Upper lobe of left lung (tissue), 6 donors: Measurements from ENCODE around the gene CCDC171. TPM values are rescaled to one million over a fixed set of nuclear protein-coding genes. Genes with fewer than 3 reads are reported as not detected.

Experiments
- ATAC-seq, 2 donors: fragments of 200-7000 bp; cut with Tn5 transposase; one replicate each; pipeline ENCODE4 v1.9.1; 2022; ENCODE audit warnings: mild to moderate bottlenecking in 2 of 2, moderate library complexity in 2 of 2; ENCODE audit not compliant: low FRiP score in 2 of 2
- DNase-seq, 2 donors: peaks; one replicate each; pipeline ENCODE4 v3.0.0-alpha.2; 2019 to 2020
- H3K27ac ChIP-seq, 4 donors: fragments of 200-600 bp; sonication (generic); one replicate each; pipeline ENCODE4 v1.5.1; 2016 to 2019
- H3K27me3 ChIP-seq, 4 donors: fragments of 200-600 bp; sonication (generic); one replicate each; pipeline ENCODE4 v1.5.1; 2017 to 2019
- H3K36me3 ChIP-seq, 4 donors: fragments of 200-600 bp; sonication (generic); one replicate each; pipeline ENCODE4 v1.5.1; 2016 to 2019
- H3K4me1 ChIP-seq, 4 donors: fragments of 200-600 bp; sonication (generic); one replicate each; pipeline ENCODE4 v1.5.1; 2018 to 2019
- H3K4me3 ChIP-seq, 4 donors: fragments of 200-600 bp; sonication (generic); one replicate each; pipeline ENCODE4 v1.5.1; 2017 to 2019; ENCODE audit warnings: mild to moderate bottlenecking in 2 of 4, moderate library complexity in 1 of 4
- H3K9me3 ChIP-seq, 4 donors: fragments of 200-600 bp; sonication (generic); one replicate each; pipeline ENCODE4 v1.5.1; 2018 to 2019
- CTCF ChIP-seq, 6 experiments: fragments of 450-650 bp in 4 of 6; fragments of 200-600 bp in 2 of 6; sonication (generic) in 2 of 6; IDR thresholded peaks; one replicate each; pipeline ENCODE4 v1.5.1; 2016 to 2019; ENCODE audit warnings: antibody characterized with exemption in 6 of 6
- EP300 ChIP-seq, 4 donors: sonication (generic); formaldehyde crosslinking; IDR thresholded peaks; one replicate each; pipeline ENCODE4 v1.5.1; 2017; ENCODE audit warnings: antibody characterized with exemption in 4 of 4, control low read depth in 2 of 4
- POLR2A ChIP-seq, 4 donors: fragments of 450-650 bp; IDR thresholded peaks; one replicate each; pipeline ENCODE4 v1.5.1; 2016 to 2017; ENCODE audit warnings: antibody characterized with exemption in 4 of 4, mild to moderate bottlenecking in 2 of 4
- POLR2AphosphoS5 ChIP-seq, 2 donors: sonication (generic); formaldehyde crosslinking; IDR thresholded peaks; one replicate each; pipeline ENCODE4 v1.5.1; 2017; ENCODE audit warnings: antibody characterized with exemption in 2 of 2
- WGBS, 2 donors: methylation state at CpG; one replicate each; pipeline ENCODE4 v1.1.5; 2017 to 2018; 5-methylcytosine and 5-hydroxymethylcytosine counted together
- total RNA-seq, 6 donors: library from RNA; depleted of rRNA in 4 of 6; stranded (reverse); fragments of >200 nt in 4 of 6; gene quantifications; one replicate each; pipeline versions ENCODE4 v1.1.0 to v1.2.1, GENCODE V29; 2016 to 2021
- donor health status: DM: no; HTN: no; CAD: no; lungs with moderate emphysema.
- donor health status: DM: no; HTN: yes; CAD: no; lungs with severe emphysema.

CCDC171 gene
- total RNA-seq, 6 donors from 2014 or later: 2.4 to 16.8 (median 6.6) TPM

DNA sequence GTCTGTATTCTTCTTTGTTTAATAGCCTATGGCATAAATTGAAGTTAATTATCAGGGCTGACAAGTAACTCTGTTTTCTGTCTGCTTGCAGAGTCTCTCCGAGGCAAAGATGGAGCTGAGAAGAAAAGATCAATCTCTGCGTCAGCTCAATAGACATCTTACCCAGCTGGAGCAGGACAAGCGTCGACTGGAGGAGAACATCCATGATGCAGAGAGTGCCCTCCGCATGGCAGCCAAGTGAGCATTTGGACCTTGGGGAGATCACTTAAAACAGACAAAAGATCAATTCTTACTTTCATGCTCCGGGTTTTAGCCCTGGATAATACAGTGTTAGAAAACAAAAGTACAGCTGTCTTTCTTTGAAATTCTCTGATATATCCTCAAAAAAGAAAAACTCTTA, 293.8 kb downstream of the CCDC171 start:
- Histone ChIP-seq H3K27me3 (no peaks in the 10 kb centered on the region), H3K36me3 (no peaks in the 10 kb centered on the region), H3K27ac (no peak overlapping the region), H3K9me3 (no peaks in the 10 kb centered on the region), H3K4me1 (no peaks in the 10 kb centered on the region), H3K4me3 (no peak overlapping the region)
- ATAC-seq: no peak
- 90 to 91% methylated on average over 6 of the region's 6 CpGs for WGBS, 2 donors
- TF ChIP-seq POLR2AphosphoS5 (IDR thresholded peaks at IDR 0.05) (no peak), POLR2A (IDR thresholded peaks at IDR 0.05) (no peak), EP300 (IDR thresholded peaks at IDR 0.05) (no peak)
- no peak for DNase-seq

DNA sequence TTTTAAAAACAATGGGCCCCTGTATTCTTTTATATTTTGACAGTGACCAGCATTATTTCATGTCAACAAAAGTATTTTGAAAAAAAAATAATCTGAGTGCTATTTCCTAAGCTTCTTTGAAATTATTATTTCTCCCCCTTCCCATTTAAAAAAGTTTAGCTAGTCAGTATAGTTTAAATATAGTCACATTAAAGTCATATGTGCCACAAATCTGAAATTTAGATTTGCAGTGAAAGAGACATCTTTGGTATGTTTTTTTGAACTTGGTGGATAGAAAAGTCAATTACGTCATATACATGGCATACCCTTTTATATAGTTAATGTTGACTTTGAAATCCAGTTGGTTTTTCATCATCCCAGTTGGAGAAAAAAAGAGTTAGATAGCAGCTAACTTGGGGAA, 297.0 kb downstream of the CCDC171 start:
- DNase-seq: no peak
- no peak overlapping the region for H3K27ac ChIP-seq
- WGBS, 2 donors: 91 to 92% methylated on average over 1 of the region's 1 CpG
- no peaks in the 10 kb centered on the region for H3K9me3 ChIP-seq
- TF ChIP-seq POLR2A (IDR thresholded peaks at IDR 0.05) (no peak), EP300 (IDR thresholded peaks at IDR 0.05) (no peak), POLR2AphosphoS5 (IDR thresholded peaks at IDR 0.05) (no peak), CTCF (IDR thresholded peaks at IDR 0.05) (no peak)
- H3K36me3 ChIP-seq: no peaks in the 10 kb centered on the region
- H3K27me3 ChIP-seq: no peaks in the 10 kb centered on the region
- no peak for ATAC-seq
- H3K4me3 ChIP-seq: no peak overlapping the region
- no peaks in the 10 kb centered on the region for H3K4me1 ChIP-seq

GRCh38 chr9:15851766-15852165, 298.9 kb downstream of the CCDC171 start:
- H3K9me3 ChIP-seq: no peaks in the 10 kb centered on the region
- TF ChIP-seq POLR2AphosphoS5 (IDR thresholded peaks at IDR 0.05) (no peak), EP300 (IDR thresholded peaks at IDR 0.05) (no peak), CTCF (IDR thresholded peaks at IDR 0.05) (no peak), POLR2A (IDR thresholded peaks at IDR 0.05) (no peak)
- H3K4me1 ChIP-seq: no peaks in the 10 kb centered on the region
- H3K4me3 ChIP-seq: no peak overlapping the region
- no peaks in the 10 kb centered on the region for H3K27me3 ChIP-seq
- ATAC-seq: no peak
- no peaks in the 10 kb centered on the region for H3K36me3 ChIP-seq
- H3K27ac ChIP-seq: no peak overlapping the region
- WGBS, 2 donors: 88 to 93% methylated on average over 2 of the region's 2 CpGs
- no peak for DNase-seq

- TF ChIP-seq CTCF (IDR thresholded peaks at IDR 0.05): no peak
- TF ChIP-seq POLR2AphosphoS5 (IDR thresholded peaks at IDR 0.05): no peak
- no peak for TF ChIP-seq EP300 (IDR thresholded peaks at IDR 0.05)
- TF ChIP-seq POLR2A (IDR thresholded peaks at IDR 0.05): no peak
- H3K4me3 ChIP-seq: no peak overlapping the region
- H3K36me3 ChIP-seq: no peaks in the 10 kb centered on the region
- no peak overlapping the region for H3K27ac ChIP-seq
- DNase-seq (no peak), ATAC-seq (no peak)
- no peaks in the 10 kb centered on the region for H3K27me3 ChIP-seq
- H3K9me3 ChIP-seq: no peaks in the 10 kb centered on the region
- H3K4me1 ChIP-seq: no peaks in the 10 kb centered on the region
Observed at GRCh38 chr9:15856591-15856990, 303.7 kb downstream of the CCDC171 start.

GRCh38 chr9:15867334-15867733, 314.5 kb downstream of the CCDC171 start:
- H3K36me3 ChIP-seq: no peaks in the 10 kb centered on the region
- no peak overlapping the region for H3K4me3 ChIP-seq
- TF ChIP-seq EP300 (IDR thresholded peaks at IDR 0.05): no peak
- no peak for TF ChIP-seq POLR2A (IDR thresholded peaks at IDR 0.05)
- no peak for TF ChIP-seq CTCF (IDR thresholded peaks at IDR 0.05)
- no peak for TF ChIP-seq POLR2AphosphoS5 (IDR thresholded peaks at IDR 0.05)
- no peak overlapping the region for H3K27ac ChIP-seq
- ATAC-seq (no peak), DNase-seq (no peak)
- H3K27me3 ChIP-seq: no peaks in the 10 kb centered on the region
- no peaks in the 10 kb centered on the region for H3K9me3 ChIP-seq
- no peaks in the 10 kb centered on the region for H3K4me1 ChIP-seq
- 66 to 80% methylated on average over 2 of the region's 2 CpGs for WGBS, 2 donors
